ENCODE data around the gene ADAD2. TPM values are rescaled to one million over a fixed set of nuclear protein-coding genes. Genes with fewer than 3 reads are reported as not detected.

ADAD2 gene
- total and polyA plus RNA-seq, 9 of the 15 experiments (the other 6 are each of a cell fraction or from before 2014, with no cell fraction given) = 0.07 TPM; not detected in 8

- TF ChIP-seq MLLT1 (IDR thresholded peaks at IDR 0.05) (no peak), RBM22 (IDR thresholded peaks at IDR 0.05; ENCODE audit: low read depth, low read length, poor library complexity, severe bottlenecking) (no peak), FOXA3 (CRISPR knock-in tag; conservative IDR thresholded peaks at IDR 0.05 in 1 of 2, IDR thresholded peaks at IDR 0.05 in 1 of 2) (no peak), CBX8 (IDR thresholded peaks at IDR 0.05; ENCODE audit: borderline replicate concordance, extremely low read depth, low read depth, low read length, poor library complexity, severe bottlenecking) (peak; percentile 98), DNMT1 (IDR thresholded peaks at IDR 0.05) (no peak), HMGXB4 (CRISPR knock-in tag; IDR thresholded peaks at IDR 0.05) (no peak), GABPA (tag; conservative IDR thresholded peaks at IDR 0.05; ENCODE audit: low read depth) (no peak), RNF2 (IDR thresholded peaks at IDR 0.05) (peak; percentile 47; the same call in 1 of the 2 replicates), SIX5 (IDR thresholded peaks at IDR 0.05; ENCODE audit: borderline replicate concordance in 1 of 2, insufficient read depth in 1 of 2, low read depth in 1 of 2, low read length in 2 of 2) (no peak), BMI1 (IDR thresholded peaks at IDR 0.05; ENCODE audit: low read length) (peak; percentile 43; the same call in 1 of the 2 replicates), KLF1 (tag; IDR thresholded peaks at IDR 0.05) (no peak), EGR1 (conservative IDR thresholded peaks at IDR 0.05) (no peak), PRPF4 (IDR thresholded peaks at IDR 0.05; ENCODE audit: insufficient read depth, low read depth, low read length, poor library complexity, severe bottlenecking) (no peak)
- TF ChIP-seq, protein P1, sequence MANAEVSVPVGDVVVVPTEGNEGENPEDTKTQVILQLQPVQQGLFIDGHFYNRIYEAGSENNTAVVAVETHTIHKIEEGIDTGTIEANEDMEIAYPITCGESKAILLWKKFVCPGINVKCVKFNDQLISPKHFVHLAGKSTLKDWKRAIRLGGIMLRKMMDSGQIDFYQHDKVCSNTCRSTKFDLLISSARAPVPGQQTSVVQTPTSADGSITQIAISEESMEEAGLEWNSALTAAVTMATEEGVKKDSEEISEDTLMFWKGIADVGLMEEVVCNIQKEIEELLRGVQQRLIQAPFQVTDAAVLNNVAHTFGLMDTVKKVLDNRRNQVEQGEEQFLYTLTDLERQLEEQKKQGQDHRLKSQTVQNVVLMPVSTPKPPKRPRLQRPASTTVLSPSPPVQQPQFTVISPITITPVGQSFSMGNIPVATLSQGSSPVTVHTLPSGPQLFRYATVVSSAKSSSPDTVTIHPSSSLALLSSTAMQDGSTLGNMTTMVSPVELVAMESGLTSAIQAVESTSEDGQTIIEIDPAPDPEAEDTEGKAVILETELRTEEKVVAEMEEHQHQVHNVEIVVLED (CRISPR knock-in tag; IDR thresholded peaks at IDR 0.05) = no peak
- TF ChIP-seq, protein P2, sequence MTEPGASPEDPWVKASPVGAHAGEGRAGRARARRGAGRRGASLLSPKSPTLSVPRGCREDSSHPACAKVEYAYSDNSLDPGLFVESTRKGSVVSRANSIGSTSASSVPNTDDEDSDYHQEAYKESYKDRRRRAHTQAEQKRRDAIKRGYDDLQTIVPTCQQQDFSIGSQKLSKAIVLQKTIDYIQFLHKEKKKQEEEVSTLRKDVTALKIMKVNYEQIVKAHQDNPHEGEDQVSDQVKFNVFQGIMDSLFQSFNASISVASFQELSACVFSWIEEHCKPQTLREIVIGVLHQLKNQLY (CRISPR knock-in tag; conservative IDR thresholded peaks at IDR 0.05) = no peak
Measured at GRCh38 chr16:84159800-84160199, 31.2 kb upstream of the ADAD2 start (continued).

Measured in K562 (cell line).